Pancreas (tissue), 10 donors: ENCODE results near the gene EPHB2. TPM values are rescaled to one million over a fixed set of nuclear protein-coding genes. Genes with fewer than 3 reads are reported as not detected.

Experiments used
- ATAC-seq, 4 donors: fragments of 200-7000 bp; cut with Tn5 transposase; one replicate each; pipeline versions ENCODE4 v1.8.0 to v1.9.1; 2020; ENCODE audit warnings: mild to moderate bottlenecking in 4 of 4, moderate library complexity in 4 of 4
- DNase-seq, 6 donors: peaks; one replicate each; pipeline ENCODE4 v3.0.0-alpha.2; 2020
- FAIRE-seq: peaks from 2 replicates; lab custom pipeline; 2012; peaks lifted over from hg19 to GRCh38; lab: Jason Lieb, UNC
- H3K27ac ChIP-seq, 4 donors: fragments of 200-600 bp; sonication (generic); 1 replicate in 3 of 4; 2 replicates in 1 of 4; pipeline versions ENCODE4 v1.5.0 to v1.8.0; 2020
- H3K27me3 ChIP-seq, 4 donors: fragments of 200-600 bp; one replicate each; pipeline ENCODE4 v1.8.0; 2021
- H3K36me3 ChIP-seq, 3 donors: fragments of 200-600 bp; sonication (generic) in 1 of 3; one replicate each; pipeline versions ENCODE4 v1.5.0 to v1.8.0; 2020 to 2021
- H3K4me1 ChIP-seq, 3 donors: fragments of 200-600 bp; one replicate each; pipeline ENCODE4 v1.8.0; 2021
- H3K4me3 ChIP-seq, 4 donors: fragments of 200-600 bp; sonication (generic) in 2 of 4; one replicate each; pipeline versions ENCODE4 v1.5.0 to v1.8.0; 2020 to 2021
- H3K9me3 ChIP-seq, 4 donors: fragments of 200-600 bp; one replicate each; pipeline ENCODE4 v1.8.0; 2021
- WGBS, 2 donors: extraction: QIAGEN DNeasy Blood & Tissue Kit; methylation state at CpG; one replicate each; pipeline ENCODE4 v1.1.7; 2013; 5-methylcytosine and 5-hydroxymethylcytosine counted together
- intact Hi-C, 3 donors: fragments of 100-400 bp; cut with DNase I; formaldehyde crosslinking; loops; one replicate each; pipeline versions ENCODE4 v1.11.1 to v1.14.2; 2022
- polyA plus RNA-seq, 2 donors: library from polyadenylated mRNA; stranded (reverse); fragments of 200-250 nt; gene quantifications; one replicate each; pipeline ENCODE4 v1.2.3, GENCODE V29; 2013
- total RNA-seq, 6 donors: library from RNA; stranded (reverse); fragmentation: NEBNext Ultra II Directional in 4 of 6; extraction: Animal tissue kit (Norgen Biotek cat#: 25700) in 4 of 6; gene quantifications; one replicate each; pipeline versions ENCODE4 v1.2.1 to v1.2.4, GENCODE V29; 2021 to 2023
- TF ChIP-seq, protein P1 (sequence below), 4 donors: fragments of 200-600 bp; sonication (generic) in 3 of 4; IDR thresholded peaks; one replicate each; pipeline versions ENCODE4 v1.5.0 to v1.8.0; 2021; ENCODE audit warnings: antibody characterized with exemption in 4 of 4
- donor health status: healthy with polysubstance abuse.
- donor health status: DM: no; HTN: no; CAD: no; lungs with moderate emphysema.
- donor health status: DM: no; HTN: no; CAD: no.
- donor health status: control.
- donor health status: control.
- donor health status: Bipolar disorder and iron deficiency.
- donor health status: DM: yes; HTN: yes; CAD: no.
- donor health status: DM: no; HTN: no; CAD: no.
- donor health status: DM: no; HTN: no; CAD: no.
- donor health status: DM: yes; HTN: yes; CAD: no.

Gene EPHB2
- total and polyA plus RNA-seq, 8 donors, result 1.3 to 10.0 (median 4.4) TPM

DNA sequence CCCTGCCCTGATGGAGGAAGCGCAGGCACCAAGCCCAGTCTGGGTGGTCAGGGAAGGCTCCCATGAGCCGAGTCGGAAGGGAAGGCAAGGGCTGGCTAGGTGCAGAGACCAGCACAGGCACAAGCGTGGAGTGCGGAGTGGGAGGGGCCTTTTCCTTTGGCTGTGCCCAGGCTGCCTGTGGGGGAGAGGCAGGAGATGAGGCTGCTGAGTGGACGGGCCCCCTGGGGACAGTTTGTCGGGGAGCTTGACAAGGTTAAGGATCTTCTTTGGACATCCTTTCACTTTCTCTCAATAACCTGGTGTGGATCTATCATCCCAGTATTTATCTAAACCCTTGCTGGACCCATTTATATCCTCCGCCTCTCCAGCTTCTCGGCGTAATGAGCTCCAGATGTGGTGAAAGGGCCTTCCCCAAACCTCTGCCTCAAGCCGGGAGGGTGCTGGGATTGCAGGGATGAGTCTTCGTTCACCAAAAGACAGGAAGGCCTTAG, 42.9 kb downstream of the EPHB2 start:
- FAIRE-seq, result no peak
- TF ChIP-seq, protein P1, sequence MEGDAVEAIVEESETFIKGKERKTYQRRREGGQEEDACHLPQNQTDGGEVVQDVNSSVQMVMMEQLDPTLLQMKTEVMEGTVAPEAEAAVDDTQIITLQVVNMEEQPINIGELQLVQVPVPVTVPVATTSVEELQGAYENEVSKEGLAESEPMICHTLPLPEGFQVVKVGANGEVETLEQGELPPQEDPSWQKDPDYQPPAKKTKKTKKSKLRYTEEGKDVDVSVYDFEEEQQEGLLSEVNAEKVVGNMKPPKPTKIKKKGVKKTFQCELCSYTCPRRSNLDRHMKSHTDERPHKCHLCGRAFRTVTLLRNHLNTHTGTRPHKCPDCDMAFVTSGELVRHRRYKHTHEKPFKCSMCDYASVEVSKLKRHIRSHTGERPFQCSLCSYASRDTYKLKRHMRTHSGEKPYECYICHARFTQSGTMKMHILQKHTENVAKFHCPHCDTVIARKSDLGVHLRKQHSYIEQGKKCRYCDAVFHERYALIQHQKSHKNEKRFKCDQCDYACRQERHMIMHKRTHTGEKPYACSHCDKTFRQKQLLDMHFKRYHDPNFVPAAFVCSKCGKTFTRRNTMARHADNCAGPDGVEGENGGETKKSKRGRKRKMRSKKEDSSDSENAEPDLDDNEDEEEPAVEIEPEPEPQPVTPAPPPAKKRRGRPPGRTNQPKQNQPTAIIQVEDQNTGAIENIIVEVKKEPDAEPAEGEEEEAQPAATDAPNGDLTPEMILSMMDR (IDR thresholded peaks at IDR 0.05), result no peak
- intact Hi-C loops, result no loop called here

GRCh38 chr1:22754106-22754768, 43.6 kb downstream of the EPHB2 start:
- Histone ChIP-seq H3K9me3 (no peaks in the 10 kb centered on the region), H3K4me3 (no peak overlapping the region), H3K4me1 (peaks cover 0 to 12% (median 9%) of the 10 kb centered on the region in 3 donors), H3K36me3 (no peaks in the 10 kb centered on the region), H3K27me3 (no peaks in the 10 kb centered on the region), H3K27ac (no peak overlapping the region)
- no peak for DNase-seq
- ATAC-seq, result no peak
- no peak for FAIRE-seq
- WGBS, 2 donors, result 82 to 93% methylated on average over 9 to 10 of the region's 10 CpGs
- TF ChIP-seq, protein P1 (IDR thresholded peaks at IDR 0.05), result no peak
- intact Hi-C loops, result no loop called here

More for the DNA sequence above, 42.9 kb downstream of the EPHB2 start:
- DNase-seq (no peak), ATAC-seq (no peak)
- no peaks in the 10 kb centered on the region for H3K9me3 ChIP-seq
- WGBS, 2 donors, result 85 to 86% methylated on average over 12 of the region's 12 CpGs
- peaks cover 0 to 12% (median 9%) of the 10 kb centered on the region in 3 donors for H3K4me1 ChIP-seq
- H3K36me3 ChIP-seq, result no peaks in the 10 kb centered on the region
- no peak overlapping the region for H3K4me3 ChIP-seq
- H3K27ac ChIP-seq, result no peak overlapping the region
- H3K27me3 ChIP-seq, result no peaks in the 10 kb centered on the region

DNA sequence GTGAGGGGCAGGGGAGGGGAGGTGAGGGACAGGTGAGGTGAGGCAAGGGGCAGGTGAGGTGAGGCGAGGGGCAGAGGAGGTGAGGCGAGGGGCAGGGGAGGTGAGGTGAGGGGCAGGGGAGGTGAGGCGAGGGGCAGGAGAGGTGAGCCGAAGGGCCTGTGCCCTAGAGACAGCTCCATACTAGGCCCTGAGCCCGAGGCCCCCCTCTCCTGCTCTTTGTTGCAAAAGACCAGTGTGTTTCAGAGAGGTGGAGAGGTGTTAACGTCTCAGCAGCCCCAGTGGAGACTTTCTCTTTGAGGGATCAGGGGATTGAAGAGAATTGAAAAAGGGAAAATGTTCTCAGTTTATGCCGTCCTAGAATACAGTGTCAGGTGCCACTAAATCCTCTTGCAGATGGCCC, 44.2 kb downstream of the EPHB2 start:
- WGBS, 2 donors, result 78 to 80% methylated on average over 7 of the region's 7 CpGs
- no peak for FAIRE-seq

DNA sequence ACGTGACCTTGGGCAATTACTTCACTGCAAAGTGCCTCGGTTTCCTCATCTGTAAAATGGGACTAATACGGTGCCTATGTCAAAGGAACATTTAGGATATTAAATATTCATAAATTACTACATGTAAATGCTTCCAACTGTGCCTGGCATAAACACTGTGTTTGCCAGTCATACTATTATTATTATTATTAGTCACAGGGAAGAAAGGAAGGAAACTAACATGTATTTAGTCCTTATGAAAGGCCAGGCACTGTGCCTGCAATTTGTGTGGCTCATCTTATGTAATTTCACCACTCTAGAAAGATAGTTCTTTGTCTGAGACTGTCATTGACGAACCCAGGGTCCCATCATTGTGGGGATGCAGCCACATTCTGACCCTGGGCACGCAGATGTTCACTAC, 45.0 kb downstream of the EPHB2 start:
- no peaks in the 10 kb centered on the region for H3K36me3 ChIP-seq
- H3K9me3 ChIP-seq, result no peaks in the 10 kb centered on the region
- no peaks in the 10 kb centered on the region for H3K27me3 ChIP-seq
- DNase-seq (no peak), FAIRE-seq (no peak), ATAC-seq (no peak)
- WGBS, 2 donors, result 71 to 77% methylated on average over 5 of the region's 5 CpGs
- intact Hi-C loops, result no loop called here
- H3K4me1 ChIP-seq, result peaks cover 0 to 10% (median 9%) of the 10 kb centered on the region in 3 donors
- TF ChIP-seq, protein P1 (IDR thresholded peaks at IDR 0.05), result no peak
- H3K4me3 ChIP-seq, result no peak overlapping the region
- H3K27ac ChIP-seq, result no peak overlapping the region

More for the DNA sequence above, 44.2 kb downstream of the EPHB2 start:
- Histone ChIP-seq H3K4me3 (no peak overlapping the region), H3K36me3 (no peaks in the 10 kb centered on the region), H3K9me3 (no peaks in the 10 kb centered on the region), H3K27ac (no peak overlapping the region), H3K4me1 (peaks cover 0 to 12% (median 9%) of the 10 kb centered on the region in 3 donors), H3K27me3 (no peaks in the 10 kb centered on the region)
- TF ChIP-seq, protein P1 (IDR thresholded peaks at IDR 0.05), result no peak
- intact Hi-C loops, result no loop called here
- ATAC-seq (no peak), DNase-seq (no peak)

GRCh38 chr1:22756125-22756735, 45.6 kb downstream of the EPHB2 start:
- FAIRE-seq, result no peak
- H3K4me3 ChIP-seq, result no peak overlapping the region
- H3K36me3 ChIP-seq, result no peaks in the 10 kb centered on the region
- no peak for ATAC-seq
- H3K27ac ChIP-seq, result no peak overlapping the region
- 79 to 82% methylated on average over 24 to 25 of the region's 25 CpGs for WGBS, 2 donors
- TF ChIP-seq, protein P1 (IDR thresholded peaks at IDR 0.05), result no peak
- intact Hi-C loops, result no loop called here
- H3K4me1 ChIP-seq, result peaks cover 0 to 4% (median 4%) of the 10 kb centered on the region in 3 donors
- H3K27me3 ChIP-seq, result no peaks in the 10 kb centered on the region
- H3K9me3 ChIP-seq, result no peaks in the 10 kb centered on the region
- DNase-seq, result no peak
